Inflammatory macrophage treated with lipopolysaccharide for 4 hours (primary cell): ENCODE data around the gene CYP46A1.

Experiments used
- DNase-seq: peaks from one replicate; pipeline ENCODE4 v3.0.0-alpha.2; 2020

The CYP46A1 gene

DNA sequence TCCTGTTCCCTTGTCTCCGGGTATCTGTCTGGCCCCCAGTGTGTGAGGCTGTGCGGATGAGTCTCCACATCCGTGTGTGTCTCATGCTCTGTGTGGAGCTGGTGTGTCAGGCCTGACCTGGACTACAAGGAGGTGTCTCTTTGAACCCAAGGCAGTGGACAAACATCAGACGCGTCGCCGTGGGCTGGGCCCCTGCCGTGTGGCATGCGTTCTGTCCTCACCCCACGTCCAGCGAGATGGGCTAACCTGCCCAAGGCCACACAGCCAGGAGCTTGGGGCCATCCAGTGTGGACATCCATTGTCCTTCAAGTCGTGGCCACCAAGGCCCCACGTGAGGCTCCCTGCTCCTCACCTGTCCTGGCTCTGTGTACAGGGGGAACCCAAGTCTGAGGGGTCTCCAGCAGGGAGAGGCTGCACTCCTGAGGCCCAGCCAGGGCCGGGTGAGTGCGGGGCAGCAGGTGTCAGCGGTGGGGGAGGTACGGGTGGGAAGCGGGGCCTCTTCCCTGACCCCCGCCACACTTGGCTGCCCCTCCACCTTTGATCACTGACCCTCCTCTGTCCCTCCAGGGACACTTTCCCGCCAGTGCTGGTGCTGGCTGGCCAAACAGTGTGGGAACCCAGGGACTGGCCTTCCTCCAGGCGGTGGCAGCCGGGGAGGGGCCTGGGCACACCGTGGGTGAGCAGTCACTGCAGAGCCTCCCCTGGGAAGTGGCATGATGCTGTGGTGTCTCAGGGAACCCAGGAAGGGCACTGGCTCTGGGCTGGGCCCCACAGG is 48.5 kb downstream of the CYP46A1 start:
- DNase-seq, result no peak

DNA sequence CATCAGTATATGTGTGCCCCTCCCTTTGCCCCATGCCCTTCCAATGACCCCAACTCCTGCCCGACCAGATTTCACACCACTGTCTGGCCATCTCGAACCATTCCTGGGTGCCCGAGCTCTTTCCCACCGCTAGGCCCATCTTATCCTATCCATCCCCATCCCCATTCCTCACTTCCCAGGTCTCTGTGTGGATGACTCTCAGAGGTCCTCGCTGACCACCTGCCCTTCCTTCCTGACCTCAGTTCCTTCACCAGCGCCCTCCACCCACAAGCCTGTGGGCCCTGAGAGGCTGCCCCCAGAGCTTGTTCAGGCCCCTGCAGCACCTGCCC is 49.1 kb downstream of the CYP46A1 start:
- DNase-seq, result no peak

DNA sequence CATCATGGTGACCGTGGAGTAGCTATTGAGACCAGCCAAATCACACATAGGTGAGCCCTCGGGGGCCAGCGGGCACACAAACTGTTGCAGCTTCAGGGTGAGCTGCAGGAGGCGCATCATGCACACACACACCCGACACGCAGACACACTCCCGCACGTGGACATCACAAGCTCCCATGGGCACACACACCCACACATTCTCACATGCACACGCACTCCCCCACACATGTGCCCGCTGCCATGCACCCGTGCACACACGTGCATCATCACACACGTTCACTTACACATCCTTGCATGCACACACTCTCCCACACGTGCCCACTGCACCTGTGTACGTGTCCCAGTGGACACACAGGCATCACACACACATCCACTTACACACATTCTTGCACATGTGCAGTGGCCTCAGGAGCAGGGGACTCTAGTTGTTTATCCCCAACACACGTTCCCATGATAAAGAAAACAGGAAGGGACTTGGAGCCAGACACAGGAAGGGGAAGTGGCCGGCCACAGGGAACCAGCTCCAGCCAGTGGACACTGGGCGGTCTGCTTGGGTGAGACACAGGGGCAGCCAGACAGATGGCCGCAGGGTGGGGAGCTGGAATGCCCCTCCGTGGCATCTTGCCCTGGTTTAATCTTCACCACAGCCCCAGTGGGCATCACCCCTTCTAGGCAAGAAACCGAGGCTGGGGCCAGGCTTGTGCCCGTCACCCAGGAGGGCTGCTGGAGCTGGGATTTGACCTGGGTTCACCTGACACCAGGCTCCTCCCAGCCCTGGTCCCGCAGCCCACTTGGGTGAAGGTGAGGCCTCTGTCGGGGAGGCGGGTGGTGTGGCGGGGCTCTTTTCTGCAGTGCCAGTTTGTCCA is 49.7 kb downstream of the CYP46A1 start:
- DNase-seq, result peak; percentile 11

DNA sequence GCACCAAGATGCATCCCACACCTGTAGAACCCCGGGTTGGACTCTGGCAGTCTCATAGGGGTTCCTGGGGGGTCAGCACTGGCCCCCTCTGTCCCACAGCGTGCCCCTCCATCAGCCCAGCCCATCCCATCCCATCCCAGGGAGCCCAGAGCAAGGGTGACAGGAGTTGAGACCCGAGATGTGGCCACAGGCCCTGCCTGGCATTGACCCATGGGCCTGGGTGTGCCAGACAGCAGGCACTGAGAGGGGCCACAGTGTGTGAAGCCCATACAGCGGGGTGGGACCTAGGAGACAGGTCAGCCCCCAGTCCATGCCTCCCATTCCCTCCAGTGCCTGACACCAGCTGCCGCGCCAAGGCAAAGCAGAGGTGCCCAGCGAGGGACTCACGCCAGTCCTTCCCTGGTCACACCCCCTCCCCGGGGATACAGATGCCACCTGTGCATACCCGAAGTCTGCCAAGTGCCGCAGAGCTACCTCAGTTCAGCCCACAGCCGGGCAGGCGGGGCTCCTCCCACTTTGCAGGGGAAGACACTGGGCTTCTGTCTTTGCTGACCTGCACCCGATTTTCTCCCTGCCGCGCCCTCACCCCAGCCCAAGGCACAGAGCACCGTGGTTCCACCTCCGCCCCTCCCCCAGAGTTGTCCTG is 50.4 kb downstream of the CYP46A1 start:
- no peak for DNase-seq

DNA sequence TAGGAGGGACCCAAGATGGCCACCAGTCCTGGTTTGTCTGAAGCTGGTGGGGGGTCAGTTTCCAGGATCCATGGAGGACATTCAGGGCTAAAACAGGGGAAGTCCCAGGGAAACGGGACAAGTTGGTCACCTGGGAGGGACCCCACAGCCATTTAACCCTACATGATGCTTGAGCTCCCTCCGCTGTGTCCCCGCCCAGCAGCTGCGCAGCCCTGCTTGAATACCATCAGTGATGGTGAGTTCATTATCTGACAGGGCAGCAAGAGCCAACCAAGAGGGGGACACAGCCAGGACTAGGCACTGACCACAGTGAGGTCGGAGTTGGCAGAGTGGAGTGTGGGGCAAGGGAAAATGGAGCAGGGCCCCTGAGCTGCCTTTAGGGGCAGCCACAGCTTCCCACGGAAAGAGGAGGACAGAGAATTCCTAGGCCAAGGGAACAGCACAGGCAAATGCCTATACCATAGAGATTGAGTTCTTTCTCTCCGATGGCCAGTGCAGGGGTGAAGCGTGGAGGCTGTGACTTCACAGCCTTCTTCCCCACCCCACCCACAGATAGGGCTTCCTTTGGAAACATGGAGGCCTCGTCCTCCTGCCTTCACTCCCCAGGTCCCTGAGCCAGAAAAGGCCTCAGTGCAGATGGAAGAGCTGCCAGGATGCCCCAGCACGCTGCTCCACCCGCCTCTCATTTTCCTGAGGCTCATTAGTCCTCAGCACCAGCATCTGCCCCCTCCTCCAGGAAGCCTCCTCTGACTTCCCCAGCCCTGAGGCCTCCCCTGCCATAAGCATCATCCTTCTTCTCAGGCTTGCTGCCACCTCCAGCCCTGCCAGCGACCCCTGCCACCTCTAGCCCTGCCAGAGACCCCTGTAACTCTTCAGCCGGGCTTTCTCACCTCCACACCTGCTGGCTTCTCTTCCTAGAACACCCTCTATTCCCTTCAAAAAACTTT is 51.4 kb downstream of the CYP46A1 start:
- no peak for DNase-seq

GRCh38 chr14:99736603-99737371 is 52.7 kb downstream of the CYP46A1 start:
- DNase-seq, result no peak

GRCh38 chr14:99737451-99737951 is 53.4 kb downstream of the CYP46A1 start:
- DNase-seq, result no peak

DNA sequence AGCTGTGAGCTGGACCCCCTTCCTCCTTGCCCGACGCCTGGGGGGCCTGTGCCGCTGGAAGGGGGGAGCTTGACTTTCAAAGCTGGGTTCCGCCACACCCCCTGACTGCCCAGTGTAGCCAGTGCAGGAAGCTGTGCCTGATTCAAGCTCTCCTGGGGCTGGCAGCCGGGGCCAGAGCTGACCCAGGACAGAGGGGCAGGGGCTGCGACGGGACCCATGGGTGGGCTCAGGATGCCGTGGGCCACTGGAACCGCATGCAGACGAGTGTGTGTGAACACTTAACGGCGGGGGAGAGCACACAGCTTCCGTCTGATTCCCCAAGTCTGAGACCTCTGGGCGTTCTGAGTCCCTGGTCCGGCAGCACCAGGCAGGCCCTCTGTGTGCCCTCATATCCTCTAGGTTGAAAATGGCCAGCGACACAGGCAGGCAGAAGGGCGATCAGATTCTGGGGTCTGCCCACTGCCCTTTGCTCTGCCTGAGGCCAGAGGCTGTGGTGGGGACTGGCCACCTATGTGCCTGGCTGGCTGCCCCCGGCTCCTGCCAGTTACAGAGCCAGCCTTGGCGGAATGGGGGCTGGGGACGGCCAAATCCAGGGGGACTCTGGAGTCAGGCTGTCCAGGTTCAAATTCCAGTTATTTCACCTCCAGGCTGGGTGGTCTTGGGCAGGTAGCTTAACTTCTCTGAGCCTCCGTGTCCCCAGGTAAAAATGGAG is 54.0 kb downstream of the CYP46A1 start:
- no peak for DNase-seq

- DNase-seq, result no peak
Observed at GRCh38 chr14:99740411-99740810, 56.3 kb downstream of the CYP46A1 start.

DNA sequence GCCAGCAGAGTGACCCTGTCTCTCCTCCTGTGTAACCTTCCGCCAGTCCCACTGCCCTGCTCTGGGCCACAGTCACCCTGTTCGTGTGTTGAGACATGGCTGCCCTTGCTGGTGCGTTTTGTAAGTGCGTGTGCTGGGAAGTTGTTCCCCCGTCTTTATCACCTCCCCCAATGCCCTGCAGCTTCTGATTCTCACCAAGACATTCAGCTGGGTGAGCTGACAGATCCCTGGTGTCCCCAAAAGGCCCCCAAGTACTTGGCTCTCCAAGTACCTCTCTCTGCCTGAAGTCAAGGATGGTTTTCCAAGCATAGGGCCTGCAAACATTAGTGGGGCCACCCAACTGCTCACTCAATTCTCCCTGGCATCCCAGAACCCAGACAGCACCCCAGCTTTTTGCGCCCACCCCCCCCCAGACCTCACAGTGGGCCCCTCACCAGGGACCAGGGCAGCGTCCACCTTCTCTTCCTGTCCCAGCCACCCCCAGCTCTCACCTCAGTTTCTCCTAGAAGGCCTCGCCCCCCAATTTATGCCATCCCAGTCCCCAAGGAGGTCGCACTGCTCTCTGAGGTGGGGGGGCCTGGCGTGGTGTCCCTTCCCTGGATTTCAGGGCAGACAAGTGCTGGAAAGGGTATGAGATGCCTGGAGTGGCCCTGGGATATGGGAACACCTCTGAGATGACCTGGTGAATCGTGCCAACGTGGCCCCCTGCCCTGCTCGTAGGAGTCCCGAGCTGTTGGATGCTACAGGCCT is 57.3 kb downstream of the CYP46A1 start:
- no peak for DNase-seq

GRCh38 chr14:99742074-99742473 is 58.0 kb downstream of the CYP46A1 start:
- no peak for DNase-seq

DNA sequence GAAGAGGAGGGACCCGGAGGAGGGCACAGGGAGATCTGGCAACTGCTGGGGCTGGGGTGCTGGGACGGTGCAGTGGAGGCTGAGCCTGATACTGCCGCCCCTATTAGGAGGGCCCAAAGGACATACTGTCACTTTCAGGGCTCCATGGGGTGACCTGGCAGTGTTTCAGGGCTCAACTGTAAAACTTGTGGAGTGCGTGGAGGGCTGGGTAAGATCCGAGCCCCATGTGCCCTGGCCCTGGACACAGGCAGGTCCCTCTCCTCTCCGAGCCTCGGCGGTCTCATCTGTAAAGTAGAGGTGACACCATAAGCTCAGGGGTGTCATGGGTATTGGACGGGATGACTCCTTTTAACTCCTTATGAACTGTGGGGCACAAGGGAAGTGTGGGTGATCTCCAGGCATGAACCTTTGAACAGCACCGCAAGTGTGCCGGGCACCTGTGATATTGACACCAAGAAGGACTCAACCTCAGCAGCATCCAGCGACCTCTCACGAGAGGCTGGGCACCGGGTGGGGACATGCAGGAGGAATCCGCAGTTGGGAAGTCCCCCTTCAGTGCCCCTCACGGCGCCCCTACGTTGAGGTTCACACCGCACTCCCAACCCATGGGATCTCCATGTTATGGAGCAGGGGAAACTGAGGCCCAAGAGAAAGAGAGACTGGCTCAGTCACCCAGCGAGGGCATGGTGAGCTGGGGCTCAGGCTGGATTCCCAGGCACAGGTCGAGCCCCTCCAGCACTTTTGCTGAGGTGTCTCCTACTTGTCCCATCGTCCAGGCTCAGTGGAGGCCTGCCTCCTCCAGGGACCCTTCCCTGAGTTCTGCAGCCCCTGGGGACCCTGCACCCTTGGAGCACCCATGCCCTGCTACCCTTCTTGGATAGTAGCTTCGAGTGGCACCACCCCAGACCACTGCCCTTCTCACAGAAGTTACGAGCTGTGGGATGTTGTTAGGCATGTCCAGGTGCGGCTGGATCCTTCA is 58.7 kb downstream of the CYP46A1 start:
- DNase-seq, result no peak

GRCh38 chr14:99744199-99744872 is 60.2 kb downstream of the CYP46A1 start:
- DNase-seq, result no peak

DNA sequence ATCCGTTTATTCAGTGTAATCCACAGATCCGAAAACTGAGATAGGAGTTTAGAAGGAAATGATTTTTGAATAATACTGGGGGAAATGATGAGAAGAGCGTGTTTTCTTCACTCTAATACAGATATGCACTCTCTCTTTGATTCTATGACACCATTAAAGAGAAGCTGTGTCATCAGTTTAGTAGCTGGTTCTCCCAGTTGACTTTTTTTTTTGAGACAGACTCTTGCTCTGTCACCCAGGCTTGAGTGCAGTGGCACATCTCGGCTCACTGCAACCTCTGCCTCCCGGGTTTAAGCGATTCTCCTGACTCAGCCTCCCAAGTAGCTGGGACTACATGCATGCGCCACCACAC is 60.8 kb downstream of the CYP46A1 start:
- DNase-seq, result no peak

GRCh38 chr14:99745307-99745951 is 61.3 kb downstream of the CYP46A1 start:
- no peak for DNase-seq

GRCh38 chr14:99747167-99747566 is 63.1 kb downstream of the CYP46A1 start:
- no peak for DNase-seq

DNA sequence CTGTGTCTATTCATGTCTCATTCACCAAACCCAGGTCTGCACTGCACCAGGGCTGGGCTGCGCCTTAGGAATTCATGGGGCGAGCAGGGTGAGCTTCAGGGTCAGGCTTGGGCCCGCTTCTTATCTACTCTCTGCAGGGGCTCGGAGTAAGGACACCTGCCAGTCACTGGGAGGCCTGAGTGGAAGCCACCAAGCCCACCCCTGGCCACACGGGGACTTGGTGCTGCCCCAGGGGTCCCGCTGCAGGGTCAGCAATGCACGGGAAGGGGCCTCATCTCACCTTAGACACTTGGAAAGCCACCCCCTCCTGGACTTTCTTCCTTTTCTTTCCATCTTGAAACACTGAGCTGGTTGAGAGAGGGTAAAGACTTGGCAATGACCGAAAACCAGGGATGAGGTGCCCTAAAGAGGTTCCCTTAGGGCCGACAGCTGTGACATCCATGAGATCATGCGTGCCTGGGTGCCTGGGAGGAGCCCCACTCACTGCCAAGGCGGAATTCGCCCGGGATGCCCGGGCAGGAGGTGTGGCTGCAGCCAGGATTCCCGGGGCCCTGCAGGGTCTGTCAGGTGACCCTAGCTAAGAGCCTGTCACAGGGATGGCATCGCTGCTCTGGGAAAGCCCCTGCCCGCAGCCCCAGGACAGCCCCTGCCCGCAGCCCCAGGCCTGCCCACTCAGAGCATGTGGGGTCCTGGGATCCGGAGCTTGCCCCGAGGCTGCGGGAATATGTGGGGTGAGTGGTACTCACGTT is 63.7 kb downstream of the CYP46A1 start:
- DNase-seq, result no peak
